GM19025 (cell line): ENCODE data around the gene CSNK1D.

Experiments used
- ATAC-seq: cut with Tn5 transposase; IDR thresholded peaks from one replicate; pipeline ENCODE4 v1.9.1; 2021; ENCODE audit warnings: mild to moderate bottlenecking, low read depth, moderate library complexity; ENCODE audit not compliant: unreplicated experiment

CSNK1D gene

GRCh38 chr17:82311971-82312370 is 38.5 kb upstream of the CSNK1D start:
- ATAC-seq = no peak

GRCh38 chr17:82310877-82311276 is 37.4 kb upstream of the CSNK1D start:
- no peak for ATAC-seq

GRCh38 chr17:82309656-82310570 is 36.4 kb upstream of the CSNK1D start:
- no peak for ATAC-seq

- ATAC-seq = no peak
Observed at GRCh38 chr17:82305727-82306300, 32.3 kb upstream of the CSNK1D start.

GRCh38 chr17:82304826-82305726 is 31.6 kb upstream of the CSNK1D start:
- no peak for ATAC-seq

GRCh38 chr17:82303944-82304808 is 30.7 kb upstream of the CSNK1D start:
- no peak for ATAC-seq

GRCh38 chr17:82302991-82303943 is 29.8 kb upstream of the CSNK1D start:
- no peak for ATAC-seq

GRCh38 chr17:82302568-82302963 is 29.1 kb upstream of the CSNK1D start:
- no peak for ATAC-seq

- ATAC-seq = no peak
Observed at GRCh38 chr17:82301916-82302567, 28.5 kb upstream of the CSNK1D start.

GRCh38 chr17:82301300-82301915 is 27.9 kb upstream of the CSNK1D start:
- ATAC-seq = no peak

GRCh38 chr17:82300707-82301270 is 27.3 kb upstream of the CSNK1D start:
- ATAC-seq = no peak

- no peak for ATAC-seq
Observed at GRCh38 chr17:82300228-82300627, 26.7 kb upstream of the CSNK1D start.

- no peak for ATAC-seq
Observed at GRCh38 chr17:82299452-82299851, 26.0 kb upstream of the CSNK1D start.

- no peak for ATAC-seq
Observed at GRCh38 chr17:82298538-82299421, 25.3 kb upstream of the CSNK1D start.

GRCh38 chr17:82297714-82298537 is 24.4 kb upstream of the CSNK1D start:
- ATAC-seq = peak; percentile 38

- no peak for ATAC-seq
Observed at GRCh38 chr17:82297280-82297713, 23.8 kb upstream of the CSNK1D start.
